Measurements from ENCODE around the gene UBE2J2.

The UBE2J2 gene

GRCh38 chr1:1273512-1274298, at the start of gene UBE2J2:
Gene UBE2J2 (minus strand): TSS chr1:1273854. CDS start chr1:1267992, 5,862 bp downstream.
- peaks cover 15 to 46% (median 44%) of the 10 kb centered on the region in 5 donors for H3K4me1 ChIP-seq (ENCODE audit: control insufficient read depth in 5 of 5, insufficient read depth in 5 of 5, low read length in 5 of 5)
- peak within 1 kb of the TSS; percentile 66 to 90 (median 84) for H3K4me3 ChIP-seq (ENCODE audit: low read depth in 1 of 5, low read length in 5 of 5)
- H3K9ac ChIP-seq (ENCODE audit: low read length in 5 of 5): peak within 1 kb of the TSS; percentile 50 to 97 (median 95)
- H3K9me3 ChIP-seq (ENCODE audit: control insufficient read depth in 5 of 5, low read length in 5 of 5): no peaks in the 10 kb centered on the region
- H3K27me3 ChIP-seq (ENCODE audit: control insufficient read depth in 5 of 5, insufficient read depth in 4 of 5, low read length in 5 of 5): no peaks in the 10 kb centered on the region
- peak within 1 kb of the TSS; percentile 60 for H3K27ac ChIP-seq (ENCODE audit: low read depth, low read length)
- peaks cover 0 to 5% (median 0%) of the 10 kb centered on the region in 5 donors for H3K36me3 ChIP-seq (ENCODE audit: control insufficient read depth in 5 of 5, insufficient read depth in 5 of 5, low read length in 5 of 5)

GRCh38 chr1:1322952-1323351, 49.3 kb upstream of the UBE2J2 start:
- Histone ChIP-seq H3K9ac (ENCODE audit: low read length in 5 of 5) (peak overlapping the region in 1 of 5 donors; percentile 21), H3K36me3 (ENCODE audit: control insufficient read depth in 5 of 5, insufficient read depth in 5 of 5, low read length in 5 of 5) (peaks cover 0 to 45% (median 29%) of the 10 kb centered on the region in 5 donors), H3K4me3 (ENCODE audit: low read depth in 1 of 5, low read length in 5 of 5) (no peak overlapping the region), H3K4me1 (ENCODE audit: control insufficient read depth in 5 of 5, insufficient read depth in 5 of 5, low read length in 5 of 5) (peaks cover 3 to 52% (median 46%) of the 10 kb centered on the region in 5 donors), H3K27ac (ENCODE audit: low read depth, low read length) (no peak overlapping the region), H3K9me3 (ENCODE audit: control insufficient read depth in 5 of 5, low read length in 5 of 5) (no peaks in the 10 kb centered on the region), H3K27me3 (ENCODE audit: control insufficient read depth in 5 of 5, insufficient read depth in 4 of 5, low read length in 5 of 5) (no peaks in the 10 kb centered on the region)

GRCh38 chr1:1322418-1322817, 48.8 kb upstream of the UBE2J2 start:
- H3K36me3 ChIP-seq (ENCODE audit: control insufficient read depth in 5 of 5, insufficient read depth in 5 of 5, low read length in 5 of 5): peaks cover 0 to 40% (median 26%) of the 10 kb centered on the region in 5 donors
- H3K4me1 ChIP-seq (ENCODE audit: control insufficient read depth in 5 of 5, insufficient read depth in 5 of 5, low read length in 5 of 5): peaks cover 3 to 52% (median 46%) of the 10 kb centered on the region in 5 donors

GRCh38 chr1:1321477-1321876, 47.8 kb upstream of the UBE2J2 start:
- H3K36me3 ChIP-seq (ENCODE audit: control insufficient read depth in 5 of 5, insufficient read depth in 5 of 5, low read length in 5 of 5): peaks cover 0 to 31% (median 23%) of the 10 kb centered on the region in 5 donors

More at GRCh38 chr1:1322418-1322817, 48.8 kb upstream of the UBE2J2 start:
- H3K4me3 ChIP-seq (ENCODE audit: low read depth in 1 of 5, low read length in 5 of 5): no peak overlapping the region
- no peak overlapping the region for H3K27ac ChIP-seq (ENCODE audit: low read depth, low read length)
- H3K9ac ChIP-seq (ENCODE audit: low read length in 5 of 5): no peak overlapping the region
- H3K27me3 ChIP-seq (ENCODE audit: control insufficient read depth in 5 of 5, insufficient read depth in 4 of 5, low read length in 5 of 5): no peaks in the 10 kb centered on the region
- no peaks in the 10 kb centered on the region for H3K9me3 ChIP-seq (ENCODE audit: control insufficient read depth in 5 of 5, low read length in 5 of 5)

GRCh38 chr1:1320666-1321448, 47.2 kb upstream of the UBE2J2 start:
- Histone ChIP-seq H3K9me3 (ENCODE audit: control insufficient read depth in 5 of 5, low read length in 5 of 5) (no peaks in the 10 kb centered on the region), H3K27ac (ENCODE audit: low read depth, low read length) (no peak overlapping the region), H3K4me3 (ENCODE audit: low read depth in 1 of 5, low read length in 5 of 5) (no peak overlapping the region), H3K27me3 (ENCODE audit: control insufficient read depth in 5 of 5, insufficient read depth in 4 of 5, low read length in 5 of 5) (no peaks in the 10 kb centered on the region), H3K9ac (ENCODE audit: low read length in 5 of 5) (peak overlapping the region in 1 of 5 donors; percentile 28), H3K36me3 (ENCODE audit: control insufficient read depth in 5 of 5, insufficient read depth in 5 of 5, low read length in 5 of 5) (peaks cover 0 to 34% (median 23%) of the 10 kb centered on the region in 5 donors), H3K4me1 (ENCODE audit: control insufficient read depth in 5 of 5, insufficient read depth in 5 of 5, low read length in 5 of 5) (peaks cover 3 to 40% (median 33%) of the 10 kb centered on the region in 5 donors)

More at GRCh38 chr1:1321477-1321876, 47.8 kb upstream of the UBE2J2 start:
- peak overlapping the region in 1 of 5 donors; percentile 28 for H3K9ac ChIP-seq (ENCODE audit: low read length in 5 of 5)
- peaks cover 3 to 46% (median 39%) of the 10 kb centered on the region in 5 donors for H3K4me1 ChIP-seq (ENCODE audit: control insufficient read depth in 5 of 5, insufficient read depth in 5 of 5, low read length in 5 of 5)
- H3K27me3 ChIP-seq (ENCODE audit: control insufficient read depth in 5 of 5, insufficient read depth in 4 of 5, low read length in 5 of 5): no peaks in the 10 kb centered on the region
- H3K27ac ChIP-seq (ENCODE audit: low read depth, low read length): no peak overlapping the region
- no peak overlapping the region for H3K4me3 ChIP-seq (ENCODE audit: low read depth in 1 of 5, low read length in 5 of 5)
- H3K9me3 ChIP-seq (ENCODE audit: control insufficient read depth in 5 of 5, low read length in 5 of 5): no peaks in the 10 kb centered on the region

GRCh38 chr1:1319646-1319941, 45.9 kb upstream of the UBE2J2 start:
- Histone ChIP-seq H3K9me3 (ENCODE audit: control insufficient read depth in 5 of 5, low read length in 5 of 5) (no peaks in the 10 kb centered on the region), H3K4me3 (ENCODE audit: low read depth in 1 of 5, low read length in 5 of 5) (no peak overlapping the region), H3K27ac (ENCODE audit: low read depth, low read length) (no peak overlapping the region), H3K9ac (ENCODE audit: low read length in 5 of 5) (no peak overlapping the region), H3K4me1 (ENCODE audit: control insufficient read depth in 5 of 5, insufficient read depth in 5 of 5, low read length in 5 of 5) (peaks cover 0 to 29% (median 23%) of the 10 kb centered on the region in 5 donors), H3K27me3 (ENCODE audit: control insufficient read depth in 5 of 5, insufficient read depth in 4 of 5, low read length in 5 of 5) (no peaks in the 10 kb centered on the region), H3K36me3 (ENCODE audit: control insufficient read depth in 5 of 5, insufficient read depth in 5 of 5, low read length in 5 of 5) (peaks cover 0 to 43% (median 31%) of the 10 kb centered on the region in 5 donors)

GRCh38 chr1:1318777-1319645, 45.4 kb upstream of the UBE2J2 start:
- no peak overlapping the region for H3K9ac ChIP-seq (ENCODE audit: low read length in 5 of 5)
- no peaks in the 10 kb centered on the region for H3K27me3 ChIP-seq (ENCODE audit: control insufficient read depth in 5 of 5, insufficient read depth in 4 of 5, low read length in 5 of 5)
- no peak overlapping the region for H3K27ac ChIP-seq (ENCODE audit: low read depth, low read length)
- H3K4me1 ChIP-seq (ENCODE audit: control insufficient read depth in 5 of 5, insufficient read depth in 5 of 5, low read length in 5 of 5): peaks cover 0 to 26% (median 23%) of the 10 kb centered on the region in 5 donors
- no peaks in the 10 kb centered on the region for H3K9me3 ChIP-seq (ENCODE audit: control insufficient read depth in 5 of 5, low read length in 5 of 5)
- H3K4me3 ChIP-seq (ENCODE audit: low read depth in 1 of 5, low read length in 5 of 5): no peak overlapping the region
- peaks cover 0 to 49% (median 36%) of the 10 kb centered on the region in 5 donors for H3K36me3 ChIP-seq (ENCODE audit: control insufficient read depth in 5 of 5, insufficient read depth in 5 of 5, low read length in 5 of 5)

GRCh38 chr1:1318131-1318652, 44.5 kb upstream of the UBE2J2 start:
- Histone ChIP-seq H3K9me3 (ENCODE audit: control insufficient read depth in 5 of 5, low read length in 5 of 5) (no peaks in the 10 kb centered on the region), H3K4me3 (ENCODE audit: low read depth in 1 of 5, low read length in 5 of 5) (no peak overlapping the region), H3K9ac (ENCODE audit: low read length in 5 of 5) (no peak overlapping the region), H3K4me1 (ENCODE audit: control insufficient read depth in 5 of 5, insufficient read depth in 5 of 5, low read length in 5 of 5) (peaks cover 0 to 22% (median 18%) of the 10 kb centered on the region in 5 donors), H3K27ac (ENCODE audit: low read depth, low read length) (no peak overlapping the region), H3K36me3 (ENCODE audit: control insufficient read depth in 5 of 5, insufficient read depth in 5 of 5, low read length in 5 of 5) (peaks cover 0 to 57% (median 45%) of the 10 kb centered on the region in 5 donors), H3K27me3 (ENCODE audit: control insufficient read depth in 5 of 5, insufficient read depth in 4 of 5, low read length in 5 of 5) (no peaks in the 10 kb centered on the region)

GRCh38 chr1:1317420-1317819, 43.8 kb upstream of the UBE2J2 start:
- H3K9me3 ChIP-seq (ENCODE audit: control insufficient read depth in 5 of 5, low read length in 5 of 5): no peaks in the 10 kb centered on the region
- peaks cover 0 to 65% (median 52%) of the 10 kb centered on the region in 5 donors for H3K36me3 ChIP-seq (ENCODE audit: control insufficient read depth in 5 of 5, insufficient read depth in 5 of 5, low read length in 5 of 5)
- H3K9ac ChIP-seq (ENCODE audit: low read length in 5 of 5): no peak overlapping the region
- H3K4me1 ChIP-seq (ENCODE audit: control insufficient read depth in 5 of 5, insufficient read depth in 5 of 5, low read length in 5 of 5): peaks cover 0 to 15% (median 12%) of the 10 kb centered on the region in 5 donors
- no peak overlapping the region for H3K27ac ChIP-seq (ENCODE audit: low read depth, low read length)
- H3K4me3 ChIP-seq (ENCODE audit: low read depth in 1 of 5, low read length in 5 of 5): no peak overlapping the region
- H3K27me3 ChIP-seq (ENCODE audit: control insufficient read depth in 5 of 5, insufficient read depth in 4 of 5, low read length in 5 of 5): no peaks in the 10 kb centered on the region
